Measurements from ENCODE around the gene KRTAP19-5.
"Not testable (repeated sequence)": the region's sequence is repeated elsewhere in the genome, so short reads cannot be mapped to it uniquely, and the experiment has no call there.

Gene KRTAP19-5

DNA sequence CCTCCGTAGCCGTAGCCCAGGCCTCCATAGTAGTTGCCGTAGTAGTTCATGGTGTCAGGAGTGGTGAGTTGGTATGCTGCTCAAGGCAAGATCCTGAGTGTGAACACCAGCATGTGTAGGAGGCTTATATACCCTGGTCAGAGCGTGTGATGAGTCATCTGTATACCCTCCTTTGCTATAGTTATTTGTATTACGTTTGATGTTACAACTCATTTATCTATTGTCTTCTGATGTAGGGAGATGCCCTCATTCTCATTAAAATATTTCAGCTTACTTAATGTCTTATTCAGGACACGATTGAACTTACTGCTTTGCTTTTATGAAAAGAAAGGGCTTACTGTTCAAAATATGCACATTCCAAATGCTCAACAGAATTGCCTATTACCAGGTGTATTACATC is at the start of gene KRTAP19-5:
Gene KRTAP19-5, minus strand, starts transcription at position 101 of the 400 bp plus-strand sequence. Its CDS starts 51 bp downstream, at position 50.
- DNase-seq: no peak

DNA sequence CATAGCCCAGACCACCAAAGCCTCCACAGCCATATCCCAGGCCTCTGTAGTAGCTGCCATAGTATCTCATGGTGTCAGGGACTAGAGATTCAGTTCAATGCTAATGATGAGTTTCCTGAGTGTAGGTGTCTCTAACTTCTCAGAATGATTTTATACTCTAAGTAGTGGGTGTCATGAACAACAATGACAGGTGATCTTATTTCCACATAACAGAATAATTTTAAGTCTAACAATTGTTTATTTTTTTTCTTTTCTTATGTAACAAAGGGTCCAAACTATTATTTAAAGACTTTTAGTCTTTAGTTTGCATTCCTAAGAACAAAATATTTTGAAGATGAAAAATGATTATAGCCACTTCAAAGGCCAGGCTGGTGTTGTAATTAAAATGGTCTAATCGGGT is 39.8 kb upstream of the KRTAP19-5 start, which contains the start of gene KRTAP19-6:
Gene KRTAP19-6, minus strand, starts transcription at position 101 of the 400 bp plus-strand sequence. Its CDS starts 31 bp downstream, at position 70.
- no peak for DNase-seq

GRCh38 chr21:30518876-30519275 is 16.9 kb upstream of the KRTAP19-5 start:
- no peak for DNase-seq

- no peak for DNase-seq
Measured at GRCh38 chr21:30515681-30516080, 13.7 kb upstream of the KRTAP19-5 start.

- DNase-seq: not testable (repeated sequence)
Measured at GRCh38 chr21:30505621-30506205, 3.8 kb upstream of the KRTAP19-5 start.

DNA sequence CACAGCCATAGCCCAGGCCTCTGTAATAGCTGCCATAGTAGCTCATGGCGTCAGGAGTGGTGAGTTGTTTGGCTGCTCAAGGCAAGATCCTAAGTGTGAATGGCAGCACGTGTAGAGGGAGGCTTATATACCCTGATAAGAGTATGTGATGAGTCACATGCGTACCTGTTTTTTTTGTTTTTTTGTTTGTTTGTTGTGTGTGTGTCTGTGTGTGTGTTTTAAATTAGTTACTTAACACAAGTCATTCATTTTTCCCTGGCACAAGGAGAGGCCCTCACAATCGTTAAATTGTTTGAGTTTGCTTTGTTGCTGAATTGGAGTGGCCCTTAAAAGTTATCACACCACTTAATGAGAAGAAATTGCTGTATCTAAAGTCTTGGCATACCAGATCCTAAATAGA is 4.9 kb downstream of the KRTAP19-5 start, which contains the start of gene KRTAP19-4:
Gene KRTAP19-4, minus strand, starts transcription at position 101 of the 400 bp plus-strand sequence. Its CDS starts 55 bp downstream, at position 46.
- DNase-seq: no peak

GRCh38 chr21:30491963-30492428 is 9.9 kb downstream of the KRTAP19-5 start, which contains the start of gene KRTAP19-3:
Gene KRTAP19-3, minus strand, starts transcription at chr21:30492013. Its CDS starts 56 bp downstream, at chr21:30491957.
- no peak for DNase-seq

DNA sequence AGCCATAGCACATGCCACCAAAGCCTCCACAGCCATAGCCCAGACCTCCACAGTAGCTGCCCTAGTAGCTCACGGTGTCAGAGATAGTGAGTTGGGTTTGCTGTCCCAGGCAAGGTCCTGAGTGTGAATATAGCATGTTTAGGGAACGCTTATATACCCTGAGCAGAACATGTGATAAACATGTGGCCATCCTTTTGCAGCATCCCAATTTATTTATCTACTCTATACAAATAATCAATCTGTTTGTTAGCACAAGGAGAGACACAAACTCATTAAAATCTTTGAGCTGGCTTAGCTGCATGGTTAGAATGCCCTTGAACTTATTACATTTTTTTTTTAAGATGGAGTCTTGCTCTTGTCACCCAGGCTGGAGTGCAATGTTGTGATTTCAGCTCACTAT is 14.6 kb downstream of the KRTAP19-5 start, which contains the start of gene KRTAP19-2:
Gene KRTAP19-2, minus strand, starts transcription at position 101 of the 400 bp plus-strand sequence. Its CDS starts 88 bp downstream, at position 13.
- no peak for DNase-seq

DNA sequence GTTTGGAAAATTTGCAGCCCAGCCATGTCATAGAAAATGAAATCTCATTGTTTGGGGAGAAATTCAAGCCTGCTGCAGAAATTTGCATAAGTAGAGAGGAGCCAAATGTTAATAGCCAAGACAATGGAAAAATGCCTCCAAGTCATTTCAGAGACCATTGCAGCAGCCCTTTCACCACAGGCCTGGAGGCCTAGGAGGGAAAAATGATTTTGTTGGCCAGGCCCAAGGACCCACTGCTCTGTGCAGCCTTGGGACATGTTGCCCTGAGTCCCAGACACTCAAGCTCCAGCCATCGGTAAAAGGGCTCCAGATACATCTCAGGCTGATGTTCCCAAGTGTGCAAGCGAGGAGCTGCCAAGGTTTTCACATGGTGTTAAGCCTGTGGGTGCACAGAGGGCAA is 15.8 kb downstream of the KRTAP19-5 start:
- DNase-seq: no peak

GRCh38 chr21:30482130-30482529 is 19.8 kb downstream of the KRTAP19-5 start:
- DNase-seq: no peak

GRCh38 chr21:30480145-30480544 is 21.8 kb downstream of the KRTAP19-5 start, which contains the start of gene KRTAP19-1:
Gene KRTAP19-1, minus strand, starts transcription at chr21:30480367. Its CDS starts 50 bp downstream, at chr21:30480317.
- DNase-seq: no peak

- DNase-seq: no peak
Measured at GRCh38 chr21:30479259-30479658, 22.7 kb downstream of the KRTAP19-5 start.

- DNase-seq: no peak
Measured at GRCh38 chr21:30478004-30478403, 23.9 kb downstream of the KRTAP19-5 start.

DNA sequence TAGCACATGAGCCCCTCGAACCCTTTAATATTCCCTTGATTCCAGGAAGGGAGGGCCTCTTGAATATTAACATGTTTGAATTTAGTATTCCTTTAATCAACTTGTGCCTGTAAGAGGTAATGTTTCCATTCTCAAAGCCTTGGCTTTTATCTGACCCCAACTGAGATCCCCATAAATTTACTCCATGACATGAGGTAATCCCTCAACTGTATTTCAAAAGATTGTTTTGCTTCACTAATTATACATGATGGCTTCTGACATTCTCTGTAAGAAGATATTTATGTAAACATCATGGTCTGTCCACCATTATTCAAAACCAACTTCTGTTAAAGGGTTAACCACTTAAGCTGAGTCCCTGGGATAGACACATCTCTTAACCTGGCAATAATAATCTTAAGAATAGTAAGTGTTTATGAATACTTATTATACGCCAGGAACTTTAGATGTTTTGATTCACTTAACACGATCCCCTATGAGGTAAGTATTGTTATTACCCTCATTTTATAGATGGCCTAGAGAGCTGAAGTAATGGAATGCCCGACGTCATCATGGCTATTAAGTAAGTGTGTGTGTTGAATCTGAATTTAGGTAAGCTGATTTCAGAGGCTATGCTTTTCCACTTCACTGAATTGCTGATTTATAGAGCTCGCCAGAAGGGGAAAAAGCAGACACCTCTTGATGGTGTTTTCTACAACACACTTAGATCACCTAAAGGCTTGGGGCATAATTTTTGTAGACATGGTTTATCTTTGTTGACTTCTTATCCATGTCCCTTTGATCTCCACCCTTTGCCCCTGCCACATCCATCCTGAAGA is 32.8 kb downstream of the KRTAP19-5 start:
- DNase-seq: no peak

DNA sequence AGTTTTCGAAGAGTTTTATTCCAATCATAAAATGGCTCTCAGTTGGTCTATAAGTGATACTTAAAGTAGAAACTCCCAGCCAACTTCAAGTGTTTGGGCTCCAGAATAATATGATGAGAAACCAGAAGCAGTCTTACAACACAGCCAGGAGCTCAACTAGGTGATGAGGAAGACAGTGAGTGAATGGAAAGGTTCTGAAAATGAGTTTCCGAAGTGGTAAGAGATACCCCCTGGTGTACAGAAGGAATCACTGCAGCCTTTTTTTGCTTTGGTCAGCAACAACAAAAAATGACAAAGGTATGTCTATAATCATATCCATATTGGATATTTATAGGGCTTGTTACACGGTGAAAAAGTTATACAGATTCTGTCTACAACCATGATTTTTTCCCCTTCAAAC is 38.2 kb downstream of the KRTAP19-5 start:
- DNase-seq: peak in 1 of 3 donors; percentile 12

Data from suppressor macrophage treated with lipopolysaccharide for 1 hour (primary cell).